OCI-LY7 (cell line): ENCODE measurements around the gene KRT17. TPM values are rescaled to one million over a fixed set of nuclear protein-coding genes. Genes with fewer than 3 reads are reported as not detected.
"Not testable (repeated sequence)": the region's sequence is repeated elsewhere in the genome, so short reads cannot be mapped to it uniquely, and the experiment has no call there.

Experiments used
- BruUV-seq: library from RNA; stranded (reverse); fragments of 400-500 nt; replicated peaks from 2 replicates; lab custom pipeline; 2021; lab: Mats Ljungman, UMichigan
- CTCF ChIA-PET: fragments of 300-600 bp; sonication (Branson Sonifier 250); formaldehyde crosslinking; loops from one replicate; lab custom pipeline; 2022; ENCODE audit warnings: antibody characterized with exemption; ENCODE audit not compliant: unreplicated experiment; lab: Charles Lee
- POLR2A ChIA-PET: fragments of 300-600 bp; sonication (Branson Sonifier 250); formaldehyde crosslinking; loops from one replicate; lab custom pipeline; 2022; ENCODE audit warnings: antibody characterized with exemption; lab: Charles Lee
- DNase-seq: peaks from one replicate; pipeline ENCODE4 v3.0.0-alpha.2; 2015; ENCODE audit warnings: low spot score
- H2AFZ ChIP-seq: fragments of 200-600 bp; sonication (generic), shearing (Covaris generic); 2 replicates; pipeline ENCODE4 v1.6.1; 2014; ENCODE audit warnings: mild to moderate bottlenecking, antibody characterized with exemption, low read length, moderate library complexity
- H3K27ac ChIP-seq: fragments of 200-600 bp; sonication (generic); 2 replicates; pipeline ENCODE4 v1.5.1; 2014; ENCODE audit warnings: mixed run types, low read depth, mild to moderate bottlenecking, moderate library complexity, low read length, inconsistent platforms; ENCODE audit not compliant: poor library complexity, severe bottlenecking
- H3K36me3 ChIP-seq: fragments of 200-600 bp; sonication (generic); 2 replicates; pipeline ENCODE4 v1.6.1; 2014; ENCODE audit warnings: mild to moderate bottlenecking, antibody characterized with exemption, low read length, moderate library complexity, mixed read lengths; ENCODE audit not compliant: insufficient read depth
- H3K4me1 ChIP-seq: fragments of 200-600 bp; sonication (generic); 2 replicates; pipeline ENCODE4 v1.5.1; 2014; ENCODE audit warnings: mild to moderate bottlenecking, low read length; ENCODE audit not compliant: insufficient read depth, poor library complexity, severe bottlenecking
- H3K4me2 ChIP-seq: fragments of 200-600 bp; sonication (generic); 2 replicates; pipeline ENCODE4 v1.6.1; 2014; ENCODE audit warnings: mild to moderate bottlenecking, low read length
- H3K4me3 ChIP-seq: fragments of 200-600 bp; sonication (generic); 2 replicates; pipeline ENCODE4 v1.5.1; 2014; ENCODE audit warnings: mild to moderate bottlenecking, low read depth, low read length; ENCODE audit not compliant: poor library complexity, severe bottlenecking
- H3K79me2 ChIP-seq: fragments of 200-600 bp; sonication (generic); 2 replicates; pipeline ENCODE4 v1.6.1; 2016; ENCODE audit warnings: low read depth, mild to moderate bottlenecking, low read length, moderate library complexity, mixed read lengths; ENCODE audit not compliant: insufficient read depth
- H3K9me2 ChIP-seq: fragments of 200-600 bp; sonication (generic); 2 replicates; pipeline ENCODE4 v1.6.1; 2016; ENCODE audit warnings: mild to moderate bottlenecking, low read length, mixed read lengths; ENCODE audit not compliant: insufficient read depth
- H3K9me3 ChIP-seq: fragments of 200-600 bp; sonication (generic); 2 replicates; pipeline ENCODE4 v1.6.1; 2014; ENCODE audit warnings: mild to moderate bottlenecking, mixed run types, low read length, mixed read lengths
- H4K20me1 ChIP-seq: fragments of 200-600 bp; sonication (generic); 2 replicates; pipeline ENCODE4 v1.6.1; 2014; ENCODE audit warnings: mild to moderate bottlenecking, antibody characterized with exemption, low read length, moderate library complexity, mixed read lengths; ENCODE audit not compliant: insufficient read depth
- EZH2phosphoT487 ChIP-seq: fragments of 200-600 bp; sonication (generic); IDR thresholded peaks from 2 replicates; pipeline ENCODE4 v1.6.1; 2018; ENCODE audit warnings: low read depth, borderline replicate concordance, mild to moderate bottlenecking, mixed run types, antibody characterized with exemption, low read length, moderate library complexity, mixed read lengths
- intact Hi-C: fragments of 100-400 bp; cut with micrococcal nuclease; formaldehyde crosslinking; loops from one replicate; pipeline ENCODE4 v1.10.0; 2022; ENCODE audit not compliant: unreplicated experiment
- total RNA-seq, 2 experiments: library from RNA; depleted of rRNA in 1 of 2; stranded (reverse); fragments of >200 nt in 1 of 2; shearing (Covaris generic) in 1 of 2; gene quantifications; 2 replicates each; pipeline ENCODE4 v1.2.3, GENCODE V29; 2014 to 2022
- TF ChIP-seq, protein P1 (sequence below): fragments of 200-600 bp; sonication (generic); conservative IDR thresholded peaks from 2 replicates; pipeline ENCODE4 v1.5.1; 2014; ENCODE audit warnings: mild to moderate bottlenecking, antibody characterized with exemption, low read length, moderate library complexity, mixed read lengths

Gene KRT17
- total RNA-seq, 2 experiments from 2014 or later, result 2.1 TPM; not detected in 1

DNA sequence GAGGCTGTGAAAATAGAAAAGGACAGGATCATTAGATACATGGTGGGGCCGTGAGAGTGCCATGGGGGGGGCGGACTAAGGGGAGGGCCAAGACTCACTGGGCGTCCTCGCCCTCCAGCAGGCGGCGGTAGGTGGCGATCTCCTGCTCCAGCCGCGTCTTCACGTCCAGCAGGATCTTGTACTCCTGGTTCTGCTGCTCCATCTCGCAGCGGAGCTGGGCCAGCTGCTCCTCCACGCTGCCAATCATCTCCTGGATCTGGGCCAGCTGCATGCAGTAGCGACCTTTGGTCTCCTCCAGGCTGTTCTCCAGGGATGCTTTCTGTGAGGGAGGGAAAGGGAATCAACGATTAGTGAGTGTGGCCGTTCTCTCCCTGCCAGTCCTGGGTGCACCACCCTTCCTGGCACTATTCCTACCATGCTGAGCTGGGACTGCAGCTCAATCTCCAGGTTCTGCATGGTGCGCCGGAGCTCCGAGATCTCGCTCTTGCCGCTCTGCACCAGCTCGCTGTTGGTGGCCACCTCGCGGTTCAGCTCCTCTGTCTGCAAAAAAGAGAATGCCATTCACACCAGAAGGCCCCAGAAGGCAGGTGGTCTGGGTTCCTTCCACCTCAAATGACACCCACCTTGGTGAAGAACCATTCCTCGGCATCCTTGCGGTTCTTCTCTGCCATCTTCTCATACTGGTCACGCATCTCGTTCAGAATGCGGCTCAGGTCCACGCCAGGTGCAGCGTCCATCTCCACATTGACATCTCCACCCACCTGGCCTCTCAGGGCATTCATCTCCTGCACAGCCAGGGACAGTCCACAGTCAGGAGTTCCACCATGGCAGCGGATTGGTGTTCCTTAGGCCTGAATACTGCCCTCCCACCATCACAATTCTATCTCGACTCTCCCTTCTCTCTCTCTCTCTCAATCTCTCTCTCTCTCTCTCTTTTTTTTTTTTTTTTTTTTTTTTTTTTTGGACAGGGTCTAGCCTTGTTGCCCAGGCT is 40.9 kb downstream of the KRT17 start:
- no TSS peak for BruUV-seq
- no peaks in the 10 kb centered on the region for H3K9me2 ChIP-seq
- no peak overlapping the region for H2AFZ ChIP-seq
- no peak overlapping the region for H3K27ac ChIP-seq
- no peaks in the 10 kb centered on the region for H3K36me3 ChIP-seq
- no peaks in the 10 kb centered on the region for H4K20me1 ChIP-seq
- no peaks in the 10 kb centered on the region for H3K79me2 ChIP-seq
- no peak overlapping the region for H3K4me2 ChIP-seq
- H3K4me1 ChIP-seq, result no peaks in the 10 kb centered on the region
- POLR2A ChIA-PET, result no interaction called here
- CTCF ChIA-PET, result interaction anchor here (0.7 kb wide), 1 partner anchor 204 kb away, joined by 4 read pairs; no protein-coding TSS in a partner anchor
- TF ChIP-seq EZH2phosphoT487, result no peak
- TF ChIP-seq, protein P1, sequence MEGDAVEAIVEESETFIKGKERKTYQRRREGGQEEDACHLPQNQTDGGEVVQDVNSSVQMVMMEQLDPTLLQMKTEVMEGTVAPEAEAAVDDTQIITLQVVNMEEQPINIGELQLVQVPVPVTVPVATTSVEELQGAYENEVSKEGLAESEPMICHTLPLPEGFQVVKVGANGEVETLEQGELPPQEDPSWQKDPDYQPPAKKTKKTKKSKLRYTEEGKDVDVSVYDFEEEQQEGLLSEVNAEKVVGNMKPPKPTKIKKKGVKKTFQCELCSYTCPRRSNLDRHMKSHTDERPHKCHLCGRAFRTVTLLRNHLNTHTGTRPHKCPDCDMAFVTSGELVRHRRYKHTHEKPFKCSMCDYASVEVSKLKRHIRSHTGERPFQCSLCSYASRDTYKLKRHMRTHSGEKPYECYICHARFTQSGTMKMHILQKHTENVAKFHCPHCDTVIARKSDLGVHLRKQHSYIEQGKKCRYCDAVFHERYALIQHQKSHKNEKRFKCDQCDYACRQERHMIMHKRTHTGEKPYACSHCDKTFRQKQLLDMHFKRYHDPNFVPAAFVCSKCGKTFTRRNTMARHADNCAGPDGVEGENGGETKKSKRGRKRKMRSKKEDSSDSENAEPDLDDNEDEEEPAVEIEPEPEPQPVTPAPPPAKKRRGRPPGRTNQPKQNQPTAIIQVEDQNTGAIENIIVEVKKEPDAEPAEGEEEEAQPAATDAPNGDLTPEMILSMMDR, result no peak
- H3K9me3 ChIP-seq, result no peaks in the 10 kb centered on the region
- DNase-seq, result no peak
- intact Hi-C loops, result no loop called here
- H3K4me3 ChIP-seq, result no peak overlapping the region

DNA sequence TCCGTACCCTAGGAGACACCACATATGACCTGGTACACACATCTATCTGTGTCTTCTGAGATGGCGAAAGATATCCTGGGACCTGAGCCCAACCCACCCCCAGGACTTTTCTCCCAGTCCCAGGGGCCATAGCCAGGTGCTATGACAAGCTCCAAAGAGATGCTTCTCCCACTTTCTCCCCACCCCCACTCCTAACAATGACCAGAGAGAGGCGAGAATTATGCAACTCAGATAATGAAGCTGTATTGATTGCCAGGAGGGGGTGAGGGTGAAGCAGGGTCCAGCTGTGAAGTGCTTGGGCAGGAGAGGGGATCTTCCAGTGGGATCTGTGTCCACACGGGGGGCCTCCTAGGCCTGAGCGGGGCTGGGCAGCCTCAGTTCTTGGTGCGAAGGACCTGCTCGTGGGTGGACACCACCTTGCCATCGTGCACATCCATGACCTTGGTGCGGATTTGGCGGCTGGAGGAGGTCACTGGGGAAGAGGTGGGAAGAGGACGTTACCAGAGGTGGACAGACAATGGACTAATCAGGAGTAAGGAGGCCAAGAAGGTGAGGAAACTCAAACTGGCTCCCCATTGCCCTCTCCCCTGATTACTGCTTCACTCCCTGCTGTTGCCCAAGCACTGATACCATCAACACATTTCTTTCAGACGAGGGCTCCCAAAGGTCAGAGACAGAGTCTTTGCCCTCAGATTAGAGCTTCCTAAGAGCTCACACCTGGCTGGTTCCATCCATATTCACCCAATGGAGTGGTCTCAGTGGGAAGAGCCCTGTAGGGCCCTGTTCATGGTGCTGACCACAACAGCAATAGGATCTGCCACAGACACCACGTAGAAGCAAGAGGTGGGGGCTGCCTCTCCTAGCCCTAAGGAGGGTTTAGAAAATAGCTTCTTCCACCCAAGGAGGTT is 42.1 kb downstream of the KRT17 start:
- H3K4me2 ChIP-seq, H3K27ac ChIP-seq, CTCF ChIA-PET, H3K9me2 ChIP-seq, H3K79me2 ChIP-seq, H3K4me3 ChIP-seq, H4K20me1 ChIP-seq, H3K4me1 ChIP-seq, DNase-seq, H2AFZ ChIP-seq, POLR2A ChIA-PET, BruUV-seq, intact Hi-C loops, H3K9me3 ChIP-seq, H3K36me3 ChIP-seq: not testable (repeated sequence)

DNA sequence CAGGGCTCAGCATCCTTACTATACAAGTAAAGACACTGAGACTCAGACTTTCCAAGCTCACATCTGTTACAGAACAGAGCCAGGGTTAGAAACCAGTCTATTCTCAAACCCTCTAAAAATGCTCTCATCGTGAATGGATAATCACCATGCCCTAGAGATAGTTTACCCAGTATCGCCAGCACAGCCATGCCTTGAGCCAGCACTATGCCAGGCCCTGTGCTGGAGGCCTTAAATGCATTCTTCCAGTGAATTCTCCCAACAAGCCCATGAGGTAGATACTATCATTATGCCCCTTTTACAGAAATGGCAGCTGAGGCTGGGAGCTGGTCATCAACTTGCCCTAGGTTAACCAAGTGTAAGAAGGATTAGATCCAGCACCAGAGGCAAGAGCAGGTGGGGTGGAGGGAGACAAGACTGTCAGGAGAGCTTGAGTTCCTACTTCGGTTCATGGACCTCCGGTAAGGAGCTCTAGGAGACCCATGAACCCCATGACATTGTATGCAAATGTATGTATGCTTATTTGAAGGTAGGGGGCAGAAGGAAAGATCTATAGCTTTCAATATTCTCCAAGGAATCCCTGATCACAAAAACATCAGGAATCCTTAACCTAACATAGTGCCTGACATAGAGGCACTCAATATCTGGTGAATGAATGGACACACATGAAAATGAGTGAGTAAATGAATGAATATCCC is 42.9 kb downstream of the KRT17 start:
- H2AFZ ChIP-seq, result no peak overlapping the region
- TF ChIP-seq, protein P1, result no peak
- no peak for TF ChIP-seq EZH2phosphoT487
- no peaks in the 10 kb centered on the region for H4K20me1 ChIP-seq
- H3K9me2 ChIP-seq, result no peaks in the 10 kb centered on the region
- H3K27ac ChIP-seq, result no peak overlapping the region
- no peaks in the 10 kb centered on the region for H3K4me1 ChIP-seq
- intact Hi-C loops, result no loop called here
- H3K36me3 ChIP-seq, result no peaks in the 10 kb centered on the region
- POLR2A ChIA-PET, result no interaction called here
- CTCF ChIA-PET, result no interaction called here
- H3K79me2 ChIP-seq, result no peaks in the 10 kb centered on the region
- no TSS peak for BruUV-seq
- no peak overlapping the region for H3K4me2 ChIP-seq
- H3K4me3 ChIP-seq, result no peak overlapping the region
- no peak for DNase-seq
- no peaks in the 10 kb centered on the region for H3K9me3 ChIP-seq
